BJ (cell line): Measurements from ENCODE around the gene PRCC. TPM values are rescaled to one million over a fixed set of nuclear protein-coding genes. Genes with fewer than 3 reads are reported as not detected.

Experiments used
- CTCF ChIA-PET: fragments of 350-600 bp; formaldehyde crosslinking; extraction: SDS; loops from one replicate; lab custom pipeline; 2021; ENCODE audit warnings: antibody characterized with exemption, inconsistent platforms; lab: Yijun Ruan, JAX
- POLR2A ChIA-PET: fragments of 300-600 bp; sonication (Branson Sonifier 250); formaldehyde crosslinking; extraction: SDS; loops from one replicate; lab custom pipeline; 2021; ENCODE audit warnings: antibody characterized with exemption; lab: Charles Lee
- DNase-seq: peaks from one replicate; pipeline ENCODE4 v3.0.0-alpha.2; 2011; ENCODE audit warnings: low read depth
- H3K27me3 ChIP-seq: 2 replicates; pipeline ENCODE4 v1.6.0; 2011; ENCODE audit warnings: low read length; ENCODE audit not compliant: control insufficient read depth, insufficient read depth
- H3K36me3 ChIP-seq: 2 replicates; pipeline ENCODE4 v1.5.1; 2011; ENCODE audit warnings: low read length; ENCODE audit not compliant: control insufficient read depth, insufficient read depth
- H3K4me3 ChIP-seq: 2 replicates; pipeline ENCODE4 v1.5.1; 2011; ENCODE audit warnings: low read depth, mild to moderate bottlenecking, control low read depth, low read length
- polyA plus RNA-seq: library from polyadenylated mRNA; depleted of rRNA; stranded (reverse); fragments of >200 nt; gene quantifications from 2 replicates; pipeline ENCODE4 v1.2.3, GENCODE V29; 2011
- TF ChIP-seq, protein P1 (sequence below): IDR thresholded peaks from 2 replicates; pipeline ENCODE4 v1.5.1; 2011; ENCODE audit warnings: low read depth, mild to moderate bottlenecking, control low read depth, inconsistent platforms, low read length, moderate library complexity; ENCODE audit not compliant: insufficient read depth

Gene PRCC
- polyA plus RNA-seq, 1 experiment = 93.6 TPM

DNA sequence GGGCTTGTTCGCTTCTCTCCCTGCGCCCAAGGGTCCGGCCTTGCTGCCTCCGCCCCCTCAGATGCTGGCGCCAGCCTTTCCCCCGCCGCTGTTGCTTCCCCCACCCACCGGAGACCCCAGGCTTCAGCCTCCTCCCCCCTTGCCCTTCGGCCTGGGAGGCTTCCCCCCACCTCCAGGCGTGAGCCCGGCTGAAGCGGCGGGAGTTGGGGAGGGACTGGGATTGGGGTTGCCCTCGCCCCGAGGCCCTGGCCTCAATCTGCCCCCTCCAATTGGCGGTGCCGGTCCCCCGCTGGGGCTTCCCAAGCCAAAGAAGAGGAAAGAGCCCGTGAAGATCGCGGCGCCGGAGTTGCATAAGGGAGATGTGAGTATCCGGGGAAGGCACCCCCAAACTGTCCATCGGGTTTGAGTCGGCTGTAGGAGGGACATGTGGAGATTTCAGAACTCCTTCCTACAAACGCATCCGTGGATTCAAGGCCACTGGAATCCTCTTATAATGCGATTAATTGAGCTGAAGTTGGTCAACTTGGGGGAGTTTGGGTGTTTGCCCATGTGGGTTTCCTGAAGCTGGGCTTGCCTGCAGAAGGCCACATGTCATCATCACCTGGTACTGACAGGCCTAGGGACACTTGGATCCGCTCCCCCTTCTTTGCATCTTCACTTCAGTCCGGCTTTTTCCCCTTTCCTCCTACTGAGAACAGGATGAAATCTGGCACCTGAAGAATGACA is 707 bp downstream of the PRCC start:
- Histone ChIP-seq H3K4me3 (peak overlapping the region; percentile 97), H3K36me3 (peaks cover 3% of the 10 kb centered on the region), H3K27me3 (no peaks in the 10 kb centered on the region)
- TF ChIP-seq, protein P1, sequence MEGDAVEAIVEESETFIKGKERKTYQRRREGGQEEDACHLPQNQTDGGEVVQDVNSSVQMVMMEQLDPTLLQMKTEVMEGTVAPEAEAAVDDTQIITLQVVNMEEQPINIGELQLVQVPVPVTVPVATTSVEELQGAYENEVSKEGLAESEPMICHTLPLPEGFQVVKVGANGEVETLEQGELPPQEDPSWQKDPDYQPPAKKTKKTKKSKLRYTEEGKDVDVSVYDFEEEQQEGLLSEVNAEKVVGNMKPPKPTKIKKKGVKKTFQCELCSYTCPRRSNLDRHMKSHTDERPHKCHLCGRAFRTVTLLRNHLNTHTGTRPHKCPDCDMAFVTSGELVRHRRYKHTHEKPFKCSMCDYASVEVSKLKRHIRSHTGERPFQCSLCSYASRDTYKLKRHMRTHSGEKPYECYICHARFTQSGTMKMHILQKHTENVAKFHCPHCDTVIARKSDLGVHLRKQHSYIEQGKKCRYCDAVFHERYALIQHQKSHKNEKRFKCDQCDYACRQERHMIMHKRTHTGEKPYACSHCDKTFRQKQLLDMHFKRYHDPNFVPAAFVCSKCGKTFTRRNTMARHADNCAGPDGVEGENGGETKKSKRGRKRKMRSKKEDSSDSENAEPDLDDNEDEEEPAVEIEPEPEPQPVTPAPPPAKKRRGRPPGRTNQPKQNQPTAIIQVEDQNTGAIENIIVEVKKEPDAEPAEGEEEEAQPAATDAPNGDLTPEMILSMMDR = no peak
- POLR2A ChIA-PET = interaction anchor here (1.4 kb wide), 1 partner anchor 27 kb away, joined by 11 read pairs; the partner anchor contains the start of gene MRPL24
- CTCF ChIA-PET = interaction anchor here (0.9 to 3.3 kb wide), 7 partner anchors 11 to 92 kb away, joined by 3 to 17 read pairs (median 4); partner anchors contain the start of gene MRPL24
- no peak for DNase-seq

DNA sequence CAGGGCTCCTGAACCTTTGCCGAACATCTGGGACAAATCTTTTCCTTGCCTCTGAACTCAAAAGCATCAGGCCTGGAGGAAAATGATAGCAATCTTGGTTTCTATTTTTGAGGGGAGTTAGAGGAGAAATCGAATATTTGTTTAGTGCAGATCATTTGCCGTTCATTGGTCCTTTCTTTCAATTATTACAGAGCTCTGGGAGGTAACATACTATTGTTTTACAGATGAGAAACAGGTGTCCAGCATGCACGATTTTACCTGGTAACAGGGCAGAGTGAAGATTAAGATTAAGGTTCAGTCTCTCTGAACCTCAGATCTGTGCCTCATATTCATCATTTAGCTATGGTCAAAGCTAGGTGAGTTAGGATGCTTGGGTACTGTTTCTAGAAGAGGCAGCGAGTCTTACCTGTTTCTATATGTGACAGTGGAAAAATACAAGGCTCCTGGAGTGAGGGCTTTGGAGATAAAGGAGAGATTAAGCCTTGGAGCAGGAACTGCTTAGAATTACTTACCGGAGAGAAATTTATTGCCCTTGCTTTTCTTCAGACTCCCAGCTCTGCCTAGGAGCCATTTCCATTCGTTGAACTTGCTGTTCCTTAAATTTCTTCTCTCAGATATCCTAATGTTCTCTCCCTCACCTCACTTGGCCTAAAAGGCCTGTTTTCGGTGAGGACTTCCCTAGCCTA is 1.4 kb downstream of the PRCC start:
- no peak for DNase-seq
- CTCF ChIA-PET = interaction anchor here (1.3 to 3.3 kb wide), 5 partner anchors 12 to 91 kb away, joined by 3 to 17 read pairs (median 11); no protein-coding TSS in a partner anchor

DNA sequence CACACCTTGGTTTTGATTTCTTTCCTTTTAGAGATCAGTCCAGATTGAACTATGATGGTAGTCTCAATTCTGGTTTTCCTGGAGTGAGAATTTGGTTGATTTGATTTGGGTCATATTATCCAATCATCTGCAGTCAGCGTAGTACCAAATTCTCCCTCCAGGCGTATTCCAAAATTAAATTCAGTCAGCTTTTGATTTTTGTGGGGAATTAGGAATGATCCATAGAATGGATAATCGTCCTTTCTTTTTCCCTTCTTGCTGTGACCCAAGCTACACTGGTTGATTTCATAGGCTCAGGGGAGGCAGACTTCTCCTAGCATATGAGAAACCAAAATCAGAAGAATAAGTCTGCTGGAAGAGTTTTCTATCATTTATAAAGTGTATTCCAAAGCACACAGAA is 4.9 kb downstream of the PRCC start:
- Histone ChIP-seq H3K4me3 (no peak overlapping the region), H3K36me3 (peaks cover 3% of the 10 kb centered on the region), H3K27me3 (no peaks in the 10 kb centered on the region)
- ChIA-PET POLR2A (interaction anchor here (0.9 kb wide), 1 partner anchor 64 kb away, joined by 6 read pairs; no protein-coding TSS in a partner anchor), CTCF (interaction anchor here (0.7 to 2.4 kb wide), 8 partner anchors 9 to 148 kb away, joined by 3 to 15 read pairs (median 3); partner anchors contain the start of gene LRRC71)
- TF ChIP-seq, protein P1 = no peak
- DNase-seq = no peak

More for the DNA sequence above, 1.4 kb downstream of the PRCC start:
- peaks cover 3% of the 10 kb centered on the region for H3K36me3 ChIP-seq
- H3K27me3 ChIP-seq = no peaks in the 10 kb centered on the region
- H3K4me3 ChIP-seq = peak overlapping the region; percentile 97
- POLR2A ChIA-PET = no interaction called here
- TF ChIP-seq, protein P1 = no peak

- ChIA-PET CTCF (interaction anchor here (0.9 to 1.2 kb wide), 6 partner anchors 8 to 155 kb away, joined by 3 to 7 read pairs (median 4); partner anchors contain the start of gene LRRC71), POLR2A (interaction anchor here (0.9 kb wide), 1 partner anchor 65 kb away, joined by 6 read pairs; no protein-coding TSS in a partner anchor)
- H3K36me3 ChIP-seq = peaks cover 3% of the 10 kb centered on the region
- DNase-seq = no peak
- H3K4me3 ChIP-seq = no peak overlapping the region
- no peaks in the 10 kb centered on the region for H3K27me3 ChIP-seq
- TF ChIP-seq, protein P1 = no peak
These were observed 5.6 kb downstream of the PRCC start for GRCh38 chr1:156772728-156773497.
